Measurements from ENCODE around the gene MCF2. TPM values are rescaled to one million over a fixed set of nuclear protein-coding genes. Genes with fewer than 3 reads are reported as not detected.

The MCF2 gene
- total and polyA plus RNA-seq, 2 of the 8 experiments (the other 6 are each of a cell fraction or from before 2014, with no cell fraction given): 0.30 to 0.71 TPM

DNA sequence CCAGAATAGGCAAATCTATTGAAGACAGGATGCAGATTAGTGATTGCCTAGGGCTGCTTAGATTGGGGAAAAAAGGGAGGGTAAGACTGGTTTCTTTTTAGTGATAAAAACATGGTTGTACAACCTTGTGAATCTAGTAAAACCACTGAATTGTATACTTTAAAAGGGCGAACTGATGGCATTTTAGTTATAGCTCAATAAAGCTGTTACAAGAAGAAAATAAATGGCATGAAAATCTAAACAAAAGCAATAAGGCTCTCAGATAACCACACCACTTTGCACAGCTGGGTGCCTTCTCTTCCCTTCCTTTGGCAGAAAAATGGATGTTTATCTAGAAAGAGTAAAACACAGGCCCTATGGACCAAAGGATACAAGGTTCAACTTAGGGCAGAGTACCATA, 107.9 kb downstream of the MCF2 start:
- Histone ChIP-seq H3K9ac (replicated peaks in 1 of 4; ENCODE audit: extremely low read depth in 1 of 4, low read depth in 3 of 4, low read length in 3 of 4) (no peak overlapping the region), H3K23ac (ENCODE audit: insufficient read length) (no peak overlapping the region), H3K4me3 (ENCODE audit: extremely low read depth in 1 of 4, insufficient read depth in 2 of 4, low read depth in 3 of 4, low read length in 4 of 4) (no peak overlapping the region), H3K36me3 (ENCODE audit: control insufficient read depth in 2 of 4, insufficient read depth in 4 of 4, low read length in 3 of 4) (no peaks in the 10 kb centered on the region), H2BK120ac (replicated peaks; ENCODE audit: low read depth, low read length) (no peak overlapping the region), H2BK15ac (ENCODE audit: low read length) (no peak overlapping the region), H3K4ac (replicated peaks; ENCODE audit: insufficient read length, low read depth, low read length) (no peak overlapping the region), H4K91ac (replicated peaks; ENCODE audit: insufficient read length, low read length) (no peak overlapping the region), H3K18ac (ENCODE audit: extremely low read depth, low read length) (no peak overlapping the region), H3K4me2 (ENCODE audit: insufficient read depth in 1 of 2, low read depth in 2 of 2, low read length in 2 of 2) (no peak overlapping the region), H4K20me1 (replicated peaks in 1 of 2; ENCODE audit: control insufficient read depth in 1 of 2, insufficient read depth in 2 of 2, low read length in 2 of 2) (no peaks in the 10 kb centered on the region), H3K14ac (ENCODE audit: insufficient read length) (no peak overlapping the region), H3K27ac (ENCODE audit: low read depth, low read length) (no peak overlapping the region), H2AFZ (ENCODE audit: low read length) (no peak overlapping the region), H3K79me2 (ENCODE audit: control insufficient read depth in 1 of 2, insufficient read depth in 2 of 2, low read length in 2 of 2) (no peaks in the 10 kb centered on the region), H3K27me3 (replicated peaks in 1 of 4; ENCODE audit: control insufficient read depth in 3 of 4, extremely low read depth in 1 of 4, insufficient read depth in 3 of 4, low read length in 3 of 4) (no peaks in the 10 kb centered on the region), H2AK5ac (ENCODE audit: low read depth, low read length) (no peak overlapping the region), H3K79me1 (ENCODE audit: low read depth, low read length) (no peaks in the 10 kb centered on the region), H3K56ac (replicated peaks; ENCODE audit: insufficient read length, low read depth, low read length) (no peak overlapping the region), H2BK5ac (ENCODE audit: low read depth, low read length) (no peak overlapping the region), H4K5ac (ENCODE audit: insufficient read length, low read depth, low read length) (no peak overlapping the region), H2BK20ac (ENCODE audit: low read length) (no peak overlapping the region), H3K4me1 (replicated peaks in 1 of 4; ENCODE audit: control insufficient read depth in 3 of 4, insufficient read depth in 4 of 4, low read length in 3 of 4) (no peaks in the 10 kb centered on the region), H3K23me2 (ENCODE audit: low read depth, low read length) (no peaks in the 10 kb centered on the region), H4K8ac (ENCODE audit: extremely low read depth, insufficient read depth, low read length) (no peak overlapping the region), H3K9me3 (ENCODE audit: insufficient read depth in 2 of 2, low read depth in 1 of 2, low read length in 1 of 2) (no peaks in the 10 kb centered on the region), H2BK12ac (ENCODE audit: low read depth, low read length) (no peak overlapping the region)
- DNase-seq (ENCODE audit: low read depth in 1 of 2, low spot score in 2 of 2): no peak
- WGBS, 2 experiments (ENCODE audit: extremely low coverage in 1 of 2, insufficient coverage in 1 of 2, insufficient read length in 1 of 2, insufficient replicate concordance in 2 of 2, low coverage in 1 of 2, low lambda C conversion rate in 2 of 2, missing lambda C conversion rate in 1 of 2): 86% methylated on average over 1 of the region's 1 CpG; no CpG with 5 or more reads in 1 of the 2 experiments
- CTCF ChIA-PET (ENCODE audit: partially characterized antibody): no interaction called here
- POLR2A ChIA-PET (ENCODE audit: partially characterized antibody): no interaction called here
- TF ChIP-seq TCF12 (IDR thresholded peaks at IDR 0.05; ENCODE audit: low read depth, low read length) (no peak), SUZ12 (IDR thresholded peaks at IDR 0.05; ENCODE audit: low read length) (no peak), RNF2 (IDR thresholded peaks at IDR 0.05; ENCODE audit: borderline replicate concordance, low read depth, low read length, missing control alignments, poor library complexity, severe bottlenecking) (no peak), POLR2AphosphoS5 (IDR thresholded peaks at IDR 0.05; ENCODE audit: low read depth, low read length) (no peak), SIX5 (IDR thresholded peaks at IDR 0.05; ENCODE audit: low read depth, low read length) (no peak), FOSL1 (IDR thresholded peaks at IDR 0.05; ENCODE audit: insufficient read depth, low read depth, low read length) (no peak)
- TF ChIP-seq, protein P1, sequence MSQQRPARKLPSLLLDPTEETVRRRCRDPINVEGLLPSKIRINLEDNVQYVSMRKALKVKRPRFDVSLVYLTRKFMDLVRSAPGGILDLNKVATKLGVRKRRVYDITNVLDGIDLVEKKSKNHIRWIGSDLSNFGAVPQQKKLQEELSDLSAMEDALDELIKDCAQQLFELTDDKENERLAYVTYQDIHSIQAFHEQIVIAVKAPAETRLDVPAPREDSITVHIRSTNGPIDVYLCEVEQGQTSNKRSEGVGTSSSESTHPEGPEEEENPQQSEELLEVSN (IDR thresholded peaks at IDR 0.05): no peak
- FAIRE-seq: no peak
